PC-9 (cell line): ENCODE measurements around the gene BTN1A1. TPM values are rescaled to one million over a fixed set of nuclear protein-coding genes. Genes with fewer than 3 reads are reported as not detected.

ENCODE experiments used
- BruUV-seq: library from RNA; stranded (reverse); fragments of 400-500 nt; replicated peaks from 2 replicates; lab custom pipeline; 2021; lab: Mats Ljungman, UMichigan
- CTCF ChIA-PET: fragments of 300-600 bp; sonication (Branson Sonifier 250); formaldehyde crosslinking; loops from one replicate; lab custom pipeline; 2022; ENCODE audit warnings: antibody characterized with exemption; lab: Charles Lee
- POLR2A ChIA-PET: fragments of 300-600 bp; sonication (Branson Sonifier 250); formaldehyde crosslinking; loops from one replicate; lab custom pipeline; 2022; ENCODE audit warnings: antibody characterized with exemption; ENCODE audit not compliant: unreplicated experiment; lab: Charles Lee
- DNase-seq, 2 experiments: peaks; one replicate each; pipeline versions ENCODE4 v3.0.0 to v3.0.0-alpha.2; 2015 to 2022; ENCODE audit warnings: mixed read lengths in 1 of 2
- H2AFZ ChIP-seq: fragments of 200-600 bp; sonication (generic); 2 replicates; pipeline ENCODE4 v1.8.1; 2017; ENCODE audit warnings: antibody characterized with exemption
- H3F3A ChIP-seq: fragments of 200-600 bp; sonication (generic); 2 replicates; pipeline ENCODE4 v1.8.1; 2017; ENCODE audit warnings: antibody characterized with exemption, mild to moderate bottlenecking, low read depth; ENCODE audit not compliant: insufficient read depth
- H3K27ac ChIP-seq: fragments of 200-600 bp; sonication (generic); 2 replicates; pipeline ENCODE4 v1.6.1; 2016; ENCODE audit warnings: mixed run types
- H3K27me3 ChIP-seq: fragments of 200-600 bp; sonication (generic); 2 replicates; pipeline ENCODE4 v1.6.1; 2016; ENCODE audit warnings: low read depth, mixed run types; ENCODE audit not compliant: insufficient read depth
- H3K36me3 ChIP-seq: fragments of 200-600 bp; sonication (generic); 2 replicates; pipeline ENCODE4 v1.6.1; 2016; ENCODE audit warnings: low read depth, mixed run types
- H3K4me1 ChIP-seq: fragments of 200-600 bp; sonication (generic); replicated peaks from 2 replicates; pipeline ENCODE4 v1.6.1; 2016; ENCODE audit warnings: mixed run types; ENCODE audit not compliant: insufficient read depth
- H3K4me2 ChIP-seq: fragments of 200-600 bp; sonication (generic); 2 replicates; pipeline ENCODE4 v1.6.1; 2017; ENCODE audit warnings: mixed run types
- H3K4me3 ChIP-seq: fragments of 200-600 bp; sonication (generic); 2 replicates; pipeline ENCODE4 v1.6.1; 2016; ENCODE audit warnings: mixed run types
- H3K79me2 ChIP-seq: fragments of 200-600 bp; sonication (generic); 2 replicates; pipeline ENCODE4 v1.6.1; 2017; ENCODE audit warnings: low read depth, mixed run types
- H3K9me2 ChIP-seq: fragments of 200-600 bp; sonication (generic); 2 replicates; pipeline ENCODE4 v1.8.1; 2017; ENCODE audit warnings: mild to moderate bottlenecking; ENCODE audit not compliant: insufficient read depth
- H3K9me3 ChIP-seq: fragments of 200-600 bp; sonication (generic); 2 replicates; pipeline ENCODE4 v1.8.1; 2016; ENCODE audit warnings: low read depth; ENCODE audit not compliant: insufficient read depth
- H4K20me1 ChIP-seq: fragments of 200-600 bp; sonication (generic); 2 replicates; pipeline ENCODE4 v1.8.1; 2017; ENCODE audit not compliant: insufficient read depth
- CTCF ChIP-seq: fragments of 200-600 bp; sonication (generic); conservative IDR thresholded peaks from 2 replicates; pipeline ENCODE4 v1.6.1; 2017; ENCODE audit warnings: mixed run types, antibody characterized with exemption, mild to moderate bottlenecking, moderate library complexity
- EZH2 ChIP-seq: fragments of 200-600 bp; sonication (generic); IDR thresholded peaks from 2 replicates; pipeline ENCODE4 v1.8.0; 2017; ENCODE audit warnings: antibody characterized with exemption, low read depth
- intact Hi-C: fragments of 100-400 bp; cut with micrococcal nuclease; formaldehyde crosslinking; loops from one replicate; pipeline ENCODE4 v1.10.0; 2022; ENCODE audit not compliant: unreplicated experiment
- total RNA-seq: library from RNA; stranded (reverse); gene quantifications from 2 replicates; pipeline ENCODE4 v1.2.3, GENCODE V29; 2021

The BTN1A1 gene
- total RNA-seq, 1 experiment from 2014 or later, result not detected

- H3K4me2 ChIP-seq, result no peak overlapping the region
- intact Hi-C loops, result no loop called here
- no peaks in the 10 kb centered on the region for H3K4me1 ChIP-seq
- ChIA-PET POLR2A (interaction anchor here (0.6 kb wide), 1 partner anchor 22 kb away, joined by 5 read pairs; no protein-coding TSS in a partner anchor), CTCF (interaction anchor here (0.6 kb wide), 1 partner anchor 63 kb away, joined by 6 read pairs; no protein-coding TSS in a partner anchor)
- H2AFZ ChIP-seq, result no peak overlapping the region
- no peaks in the 10 kb centered on the region for H4K20me1 ChIP-seq
- H3K27me3 ChIP-seq, result no peaks in the 10 kb centered on the region
- H3K9me3 ChIP-seq, result no peaks in the 10 kb centered on the region
- H3K36me3 ChIP-seq, result no peaks in the 10 kb centered on the region
- TF ChIP-seq EZH2 (no peak), CTCF (no peak)
- H3K9me2 ChIP-seq, result no peaks in the 10 kb centered on the region
- no peak overlapping the region for H3K27ac ChIP-seq
- no peak overlapping the region for H3K4me3 ChIP-seq
- H3K79me2 ChIP-seq, result no peaks in the 10 kb centered on the region
- H3F3A ChIP-seq, result no peaks in the 10 kb centered on the region
- BruUV-seq, result no TSS peak
- DNase-seq, result no peak
Observed at GRCh38 chr6:26491604-26492003, 8.5 kb upstream of the BTN1A1 start.

GRCh38 chr6:26493258-26493657, 6.8 kb upstream of the BTN1A1 start:
- Histone ChIP-seq H4K20me1 (no peaks in the 10 kb centered on the region), H3K9me2 (no peaks in the 10 kb centered on the region), H3K4me3 (no peak overlapping the region), H3F3A (no peaks in the 10 kb centered on the region), H3K27me3 (no peaks in the 10 kb centered on the region), H3K4me1 (no peaks in the 10 kb centered on the region), H3K27ac (no peak overlapping the region), H3K9me3 (no peaks in the 10 kb centered on the region), H3K79me2 (no peaks in the 10 kb centered on the region), H2AFZ (no peak overlapping the region), H3K36me3 (no peaks in the 10 kb centered on the region), H3K4me2 (no peak overlapping the region)
- intact Hi-C loops, result no loop called here
- TF ChIP-seq EZH2 (no peak), CTCF (0 out of 2 replicates have a peak, but pooled peaks have one; percentile 36)
- CTCF ChIA-PET, result no interaction called here
- no peak for DNase-seq
- POLR2A ChIA-PET, result no interaction called here
- no TSS peak for BruUV-seq

- intact Hi-C loops, result no loop called here
- H3F3A ChIP-seq, result no peaks in the 10 kb centered on the region
- no TSS peak for BruUV-seq
- DNase-seq, result no peak
- ChIA-PET CTCF (no interaction called here), POLR2A (no interaction called here)
- no peak overlapping the region for H3K27ac ChIP-seq
- no peaks in the 10 kb centered on the region for H3K79me2 ChIP-seq
- no peak overlapping the region for H3K4me3 ChIP-seq
- H3K36me3 ChIP-seq, result no peaks in the 10 kb centered on the region
- no peak for TF ChIP-seq CTCF
- no peak overlapping the region for H2AFZ ChIP-seq
- H4K20me1 ChIP-seq, result no peaks in the 10 kb centered on the region
- no peaks in the 10 kb centered on the region for H3K9me2 ChIP-seq
- no peaks in the 10 kb centered on the region for H3K4me1 ChIP-seq
- no peak overlapping the region for H3K4me2 ChIP-seq
- H3K27me3 ChIP-seq, result no peaks in the 10 kb centered on the region
- H3K9me3 ChIP-seq, result no peaks in the 10 kb centered on the region
Observed at GRCh38 chr6:26494117-26494516, 6.0 kb upstream of the BTN1A1 start.
